Measurements from ENCODE around the gene AGAP2. TPM values are rescaled to one million over a fixed set of nuclear protein-coding genes. Genes with fewer than 3 reads are reported as not detected.

The AGAP2 gene
- total and polyA plus RNA-seq, 2 of the 8 experiments (the other 6 are each of a cell fraction or from before 2014, with no cell fraction given), result 1.5 TPM

GRCh38 chr12:57757771-57758170 lies 19.2 kb upstream of the AGAP2 start (continued):
- TF ChIP-seq CHD7 (IDR thresholded peaks at IDR 0.05; ENCODE audit: insufficient replicate concordance, low read length) (no peak), EZH2 (IDR thresholded peaks at IDR 0.05; ENCODE audit: low read depth, low read length, severe bottlenecking) (no peak), POLR2AphosphoS5 (IDR thresholded peaks at IDR 0.05; ENCODE audit: low read depth, low read length) (no peak), SAP30 (IDR thresholded peaks at IDR 0.05; ENCODE audit: insufficient read depth, insufficient replicate concordance, low read length) (no peak), SIN3A (conservative IDR thresholded peaks at IDR 0.05 in 1 of 2, IDR thresholded peaks at IDR 0.05 in 1 of 2; ENCODE audit: low read depth in 1 of 2, low read length in 2 of 2) (no peak), MAX (IDR thresholded peaks at IDR 0.05) (no peak), HDAC2 (IDR thresholded peaks at IDR 0.05; ENCODE audit: borderline replicate concordance in 1 of 2, low read depth in 2 of 2, low read length in 2 of 2) (no peak), HDAC6 (IDR thresholded peaks at IDR 0.05; ENCODE audit: low read depth, low read length) (no peak), JUND (IDR thresholded peaks at IDR 0.05; ENCODE audit: low read length) (no peak), YY1 (IDR thresholded peaks at IDR 0.05; ENCODE audit: low read depth, low read length) (no peak), EP300 (IDR thresholded peaks at IDR 0.05; ENCODE audit: borderline replicate concordance in 1 of 2, low read depth in 2 of 2, low read length in 2 of 2) (no peak)
